Fibroblast of villous mesenchyme (primary cell): ENCODE data around the gene COMMD1. TPM values are rescaled to one million over a fixed set of nuclear protein-coding genes. Genes with fewer than 3 reads are reported as not detected.
A peak's percentile ranks its signal among the peaks of the same experiment; 100 is the strongest.
"Not testable (repeated sequence)": the region's sequence is repeated elsewhere in the genome, so short reads cannot be mapped to it uniquely, and the experiment has no call there.

Source experiments
- DNase-seq: peaks from one replicate; pipeline ENCODE4 v3.0.0-alpha.2; 2010; ENCODE audit warnings: low read depth
- H3K4me3 ChIP-seq: 2 replicates; pipeline ENCODE4 v1.5.1; 2011; ENCODE audit warnings: low read depth, mild to moderate bottlenecking, low read length
- total RNA-seq: library from RNA; depleted of rRNA; stranded (reverse); fragments of >200 nt; gene quantifications from 2 replicates; pipeline ENCODE4 v1.2.3, GENCODE V29; 2012
- TF ChIP-seq, protein P1 (sequence below): IDR thresholded peaks from 2 replicates; pipeline ENCODE4 v1.5.1; 2012; ENCODE audit warnings: low read depth, mild to moderate bottlenecking, low read length; ENCODE audit not compliant: insufficient read depth

COMMD1 gene
- total RNA-seq, 1 donor: 59.2 TPM

DNA sequence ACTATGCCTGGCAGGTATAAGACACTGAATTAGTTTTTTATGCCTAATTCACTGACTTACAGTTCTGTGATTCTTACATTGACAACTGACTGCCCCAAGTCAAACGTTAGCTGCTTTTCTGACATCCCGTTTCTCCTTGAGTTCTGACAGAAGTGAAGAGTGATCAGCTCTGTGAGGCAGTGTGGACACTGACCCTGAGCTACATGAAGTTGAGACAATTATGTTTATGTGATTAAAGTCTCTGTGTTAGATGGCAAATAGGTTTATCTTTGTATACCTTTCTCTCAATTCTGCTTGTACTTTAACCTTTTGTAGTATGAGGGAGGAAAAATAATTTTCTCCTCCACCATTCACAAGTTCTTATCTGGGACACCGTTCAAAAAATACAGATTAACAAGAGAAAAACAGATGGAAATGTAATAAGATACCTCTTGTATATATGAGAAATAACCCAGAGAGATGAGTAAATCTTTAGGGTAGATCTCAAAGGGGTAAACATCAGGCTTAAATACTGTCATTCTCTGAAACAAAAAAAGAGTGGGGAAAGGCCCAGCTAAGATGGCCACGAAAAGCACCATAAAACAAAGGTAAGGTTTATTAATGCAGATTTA is 205.0 kb downstream of the COMMD1 start:
- no peak for DNase-seq
- H3K4me3 ChIP-seq: no peak overlapping the region
- TF ChIP-seq, protein P1, sequence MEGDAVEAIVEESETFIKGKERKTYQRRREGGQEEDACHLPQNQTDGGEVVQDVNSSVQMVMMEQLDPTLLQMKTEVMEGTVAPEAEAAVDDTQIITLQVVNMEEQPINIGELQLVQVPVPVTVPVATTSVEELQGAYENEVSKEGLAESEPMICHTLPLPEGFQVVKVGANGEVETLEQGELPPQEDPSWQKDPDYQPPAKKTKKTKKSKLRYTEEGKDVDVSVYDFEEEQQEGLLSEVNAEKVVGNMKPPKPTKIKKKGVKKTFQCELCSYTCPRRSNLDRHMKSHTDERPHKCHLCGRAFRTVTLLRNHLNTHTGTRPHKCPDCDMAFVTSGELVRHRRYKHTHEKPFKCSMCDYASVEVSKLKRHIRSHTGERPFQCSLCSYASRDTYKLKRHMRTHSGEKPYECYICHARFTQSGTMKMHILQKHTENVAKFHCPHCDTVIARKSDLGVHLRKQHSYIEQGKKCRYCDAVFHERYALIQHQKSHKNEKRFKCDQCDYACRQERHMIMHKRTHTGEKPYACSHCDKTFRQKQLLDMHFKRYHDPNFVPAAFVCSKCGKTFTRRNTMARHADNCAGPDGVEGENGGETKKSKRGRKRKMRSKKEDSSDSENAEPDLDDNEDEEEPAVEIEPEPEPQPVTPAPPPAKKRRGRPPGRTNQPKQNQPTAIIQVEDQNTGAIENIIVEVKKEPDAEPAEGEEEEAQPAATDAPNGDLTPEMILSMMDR: no peak

DNA sequence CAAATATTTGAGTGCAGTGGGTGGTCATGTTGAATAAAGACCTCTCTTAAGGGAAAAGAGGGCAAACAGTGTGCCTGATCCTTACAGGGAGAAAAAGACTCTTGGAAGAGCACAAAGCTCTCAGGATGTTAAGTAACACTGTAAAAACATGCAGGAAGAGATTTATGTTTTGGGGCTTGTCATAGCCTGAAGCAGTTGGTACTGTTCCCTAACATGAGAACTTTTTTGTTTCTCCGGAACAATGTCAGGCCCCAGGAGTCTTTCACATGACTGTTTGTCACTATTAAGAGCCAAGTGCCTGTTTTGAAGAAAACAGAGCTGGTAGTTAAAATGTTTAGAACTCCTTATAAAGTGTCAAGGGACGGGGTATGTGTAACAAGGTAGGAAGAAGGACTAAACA is 206.7 kb downstream of the COMMD1 start:
- TF ChIP-seq, protein P1: no peak
- peak; percentile 82 for DNase-seq
- no peak overlapping the region for H3K4me3 ChIP-seq

DNA sequence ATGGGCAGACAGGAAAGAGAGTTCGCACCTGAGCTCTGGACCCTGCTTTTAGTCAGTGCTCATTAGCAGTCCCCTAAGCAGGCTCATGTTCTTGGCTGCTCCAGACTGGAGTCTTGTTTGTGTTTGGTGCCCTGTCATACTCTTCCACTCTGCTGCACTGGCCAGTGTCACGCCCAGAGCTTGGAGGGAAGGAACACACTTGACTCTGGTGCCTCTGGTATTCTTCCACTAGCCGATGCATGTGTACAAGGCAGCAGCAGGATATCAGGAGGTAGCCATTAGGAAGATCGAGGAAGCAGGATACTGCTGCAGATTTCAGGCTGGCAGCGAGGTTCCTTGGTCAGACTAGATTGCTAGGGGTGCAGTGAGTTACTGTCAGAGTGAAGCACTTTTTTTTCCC is 209.1 kb downstream of the COMMD1 start:
- DNase-seq: no peak
- H3K4me3 ChIP-seq: no peak overlapping the region
- TF ChIP-seq, protein P1: no peak

DNA sequence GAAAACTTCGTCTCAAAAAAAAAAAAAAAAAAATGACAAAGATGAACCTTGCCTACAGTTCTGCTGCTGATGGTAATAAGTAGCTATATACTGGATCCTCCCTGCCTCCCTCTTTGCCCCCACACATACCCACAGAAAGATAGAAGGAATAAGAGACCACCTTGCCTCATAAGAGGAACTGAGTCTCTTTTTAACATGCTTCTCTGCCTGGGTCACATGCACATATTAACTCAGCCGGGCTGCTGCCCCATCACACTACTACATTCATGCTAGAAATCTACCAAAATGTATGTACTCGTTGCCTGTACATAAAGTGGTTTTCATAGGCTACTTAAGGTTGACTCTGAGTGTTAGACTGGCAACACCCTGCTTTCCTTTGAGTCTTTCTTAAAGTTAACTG is 211.5 kb downstream of the COMMD1 start:
- no peak for DNase-seq
- H3K4me3 ChIP-seq: no peak overlapping the region
- TF ChIP-seq, protein P1: no peak

DNA sequence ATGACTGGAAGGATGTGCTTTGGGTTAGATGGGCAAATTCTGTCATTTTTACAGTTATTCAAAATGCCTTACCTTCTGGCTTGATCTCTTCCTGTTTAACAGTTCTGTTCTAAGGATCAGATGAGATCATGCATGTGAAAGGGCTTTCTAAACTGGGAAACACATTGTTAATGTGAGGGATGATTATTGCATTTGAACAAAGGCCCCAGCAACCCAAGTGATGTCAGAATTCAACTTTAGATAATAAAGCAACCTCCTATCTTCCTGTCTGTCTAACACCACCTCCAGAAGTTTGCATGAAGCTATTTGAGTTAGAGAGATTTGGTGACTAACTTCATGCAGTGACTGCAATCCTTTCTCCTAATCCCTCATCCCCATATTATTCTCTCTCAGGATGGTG is 212.7 kb downstream of the COMMD1 start:
- DNase-seq: no peak
- no peak overlapping the region for H3K4me3 ChIP-seq
- TF ChIP-seq, protein P1: no peak

DNA sequence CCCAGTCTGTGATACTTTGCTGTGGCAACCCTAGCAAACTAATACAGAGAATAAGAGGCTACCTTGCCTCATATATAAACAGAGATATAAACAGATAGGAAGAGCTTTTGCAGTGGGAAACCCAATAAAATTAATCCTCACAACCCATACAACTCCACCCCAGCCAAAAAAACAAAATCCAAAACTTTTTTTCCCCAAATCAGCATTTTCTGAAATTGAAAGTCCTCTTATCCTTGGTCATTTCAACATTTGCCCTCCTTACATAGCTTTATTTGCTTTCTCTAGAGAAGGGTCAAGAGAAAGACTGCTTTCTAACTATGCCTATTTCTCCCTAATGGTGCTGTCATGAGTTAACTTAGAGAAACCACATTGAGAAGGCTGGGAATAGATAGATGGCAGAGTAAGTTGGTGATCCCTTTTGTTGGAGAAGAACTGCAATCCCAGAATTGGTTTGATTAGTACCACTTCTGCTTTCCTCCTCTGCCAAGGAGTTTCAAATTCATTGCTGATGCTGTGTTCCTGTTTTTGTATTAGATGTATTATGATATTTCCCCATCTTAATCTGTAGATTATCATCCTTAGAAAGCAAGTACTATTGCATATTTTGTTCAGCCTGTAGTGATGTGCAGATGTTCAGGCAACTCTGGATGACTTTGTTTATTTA is 214.0 kb downstream of the COMMD1 start:
- DNase-seq: no peak
- TF ChIP-seq, protein P1: no peak
- no peak overlapping the region for H3K4me3 ChIP-seq

DNA sequence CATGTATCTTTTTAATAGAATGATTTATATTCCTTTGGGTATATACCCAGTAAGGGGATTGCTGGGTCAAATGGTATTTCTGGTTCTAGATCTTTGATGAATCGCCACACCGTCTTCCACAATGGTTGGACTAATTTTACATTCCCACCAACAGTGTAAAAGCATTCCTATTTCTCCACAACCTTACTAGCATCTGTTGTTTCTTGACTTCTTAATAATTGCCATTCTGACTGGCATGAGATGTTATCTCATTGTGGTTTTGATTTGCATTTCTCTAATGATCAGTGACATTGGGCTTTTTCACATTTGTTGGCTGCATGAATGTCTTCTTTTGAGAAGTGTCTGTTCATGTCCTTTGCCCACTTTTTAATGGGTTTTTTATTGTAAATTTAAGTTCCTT is 220.8 kb downstream of the COMMD1 start:
- not testable (repeated sequence) for H3K4me3 ChIP-seq, DNase-seq
